Mesodermal cell (in vitro differentiated cells): ENCODE results near the gene KCNH1.

Experiments used
- H3K27ac ChIP-seq: 2 replicates; pipeline ENCODE4 v1.7.0; 2013; ENCODE audit warnings: mild to moderate bottlenecking, low read depth, low read length, moderate library complexity; ENCODE audit not compliant: severe bottlenecking
- H3K36me3 ChIP-seq: 2 replicates; pipeline ENCODE4 v1.7.1; 2013; ENCODE audit warnings: mild to moderate bottlenecking, low read length, moderate library complexity; ENCODE audit not compliant: control insufficient read depth, insufficient read depth
- H3K4me1 ChIP-seq: one replicate; pipeline ENCODE4 v1.7.1; 2013; ENCODE audit warnings: mild to moderate bottlenecking, low read length; ENCODE audit not compliant: insufficient read depth, control insufficient read depth, poor library complexity, severe bottlenecking
- H3K4me3 ChIP-seq: 2 replicates; pipeline ENCODE4 v1.7.0; 2013; ENCODE audit warnings: low read length, control low read depth, mild to moderate bottlenecking; ENCODE audit not compliant: insufficient read depth, poor library complexity, severe bottlenecking; ENCODE audit errors: extremely low read depth
- H3K9me3 ChIP-seq: 2 replicates; pipeline ENCODE4 v1.7.1; 2013; ENCODE audit warnings: mild to moderate bottlenecking, low read length, moderate library complexity; ENCODE audit not compliant: control insufficient read depth
- WGBS, 2 experiments: methylation state at CpG; one replicate each; pipeline ENCODE4 v1.1.5; 2013; ENCODE audit warnings: missing lambda C conversion rate in 2 of 2; ENCODE audit not compliant: insufficient coverage in 2 of 2; 5-methylcytosine and 5-hydroxymethylcytosine counted together

The KCNH1 gene

GRCh38 chr1:210739627-210740026, 394.3 kb downstream of the KCNH1 start:
- no peaks in the 10 kb centered on the region for H3K36me3 ChIP-seq
- no peak overlapping the region for H3K4me3 ChIP-seq
- 86% methylated on average over 1 of the region's 1 CpG; no CpG with 5 or more reads in 1 of the 2 experiments for WGBS, 2 experiments

DNA sequence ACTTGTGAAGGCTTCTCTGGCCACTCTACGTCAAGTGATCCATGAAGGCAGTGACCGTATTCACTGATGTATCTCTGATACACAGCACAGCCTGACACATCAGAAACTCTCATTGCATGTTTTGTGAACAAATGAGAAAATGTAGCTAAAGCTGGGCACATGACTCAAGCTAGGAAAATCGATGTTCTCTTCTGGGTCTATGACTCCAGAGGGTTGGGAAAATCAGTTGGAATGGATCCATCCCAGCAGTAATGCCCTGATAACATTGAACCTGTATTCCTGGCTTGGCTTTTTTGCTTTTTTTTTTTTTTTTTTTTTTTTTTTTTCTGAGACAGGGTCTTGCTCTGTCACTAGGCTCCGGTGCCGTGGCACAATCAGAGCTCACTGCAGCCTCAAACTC, 395.7 kb downstream of the KCNH1 start:
- WGBS, 2 experiments: 87 to 93% methylated on average over 4 to 5 of the region's 5 CpGs
- Histone ChIP-seq H3K4me3 (no peak overlapping the region), H3K27ac (no peak overlapping the region), H3K36me3 (no peaks in the 10 kb centered on the region), H3K4me1 (no peaks in the 10 kb centered on the region), H3K9me3 (no peaks in the 10 kb centered on the region)

More at GRCh38 chr1:210739627-210740026, 394.3 kb downstream of the KCNH1 start:
- Histone ChIP-seq H3K27ac (no peak overlapping the region), H3K4me1 (no peaks in the 10 kb centered on the region), H3K9me3 (no peaks in the 10 kb centered on the region)

DNA sequence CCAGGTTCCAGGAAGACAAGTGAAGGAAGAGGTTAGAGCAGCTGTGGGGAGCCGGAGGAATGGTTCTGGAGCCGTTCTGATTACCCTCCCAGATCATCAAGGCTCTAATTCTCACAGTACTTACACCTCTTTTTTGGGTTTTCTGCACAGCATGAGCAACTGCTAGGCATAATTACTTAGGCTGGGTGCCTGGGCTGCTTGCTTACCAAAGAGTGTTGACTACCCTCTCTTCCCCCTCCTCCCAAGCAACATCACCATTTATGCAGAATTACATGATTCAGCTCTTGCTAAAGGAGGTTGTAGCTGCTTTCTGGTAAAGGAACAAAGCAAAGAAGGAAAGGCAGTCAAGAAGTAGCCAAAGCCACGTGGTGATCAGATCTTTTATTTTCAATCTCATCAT, 397.2 kb downstream of the KCNH1 start:
- H3K36me3 ChIP-seq: no peaks in the 10 kb centered on the region
- no peaks in the 10 kb centered on the region for H3K9me3 ChIP-seq
- H3K4me1 ChIP-seq: no peaks in the 10 kb centered on the region
- WGBS, 2 experiments: 43 to 93% methylated on average over 1 to 2 of the region's 3 CpGs
- H3K4me3 ChIP-seq: no peak overlapping the region
- no peak overlapping the region for H3K27ac ChIP-seq

DNA sequence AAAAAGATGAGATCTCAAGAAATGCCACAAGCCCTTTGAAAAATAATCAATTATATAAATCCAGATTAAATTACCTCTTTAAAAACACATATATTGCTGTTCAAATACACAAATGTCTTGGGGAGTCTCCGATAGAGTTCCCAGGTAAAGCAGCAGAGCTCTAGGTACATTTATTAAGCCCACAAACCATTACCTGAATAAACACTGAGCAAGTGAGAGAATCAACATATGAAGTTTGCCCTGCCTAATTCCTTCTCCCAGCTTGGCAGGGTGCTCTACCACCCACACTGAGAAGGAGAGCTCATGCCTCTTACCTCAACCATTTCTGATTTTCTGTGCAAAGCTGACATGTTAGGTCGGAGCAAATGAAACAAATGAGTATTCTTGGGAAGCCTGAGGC, 402.4 kb downstream of the KCNH1 start:
- H3K27ac ChIP-seq: no peak overlapping the region
- 50 to 100% methylated on average over 1 to 2 of the region's 2 CpGs for WGBS, 2 experiments
- no peaks in the 10 kb centered on the region for H3K36me3 ChIP-seq
- no peak overlapping the region for H3K4me3 ChIP-seq
- no peaks in the 10 kb centered on the region for H3K4me1 ChIP-seq
- H3K9me3 ChIP-seq: no peaks in the 10 kb centered on the region

DNA sequence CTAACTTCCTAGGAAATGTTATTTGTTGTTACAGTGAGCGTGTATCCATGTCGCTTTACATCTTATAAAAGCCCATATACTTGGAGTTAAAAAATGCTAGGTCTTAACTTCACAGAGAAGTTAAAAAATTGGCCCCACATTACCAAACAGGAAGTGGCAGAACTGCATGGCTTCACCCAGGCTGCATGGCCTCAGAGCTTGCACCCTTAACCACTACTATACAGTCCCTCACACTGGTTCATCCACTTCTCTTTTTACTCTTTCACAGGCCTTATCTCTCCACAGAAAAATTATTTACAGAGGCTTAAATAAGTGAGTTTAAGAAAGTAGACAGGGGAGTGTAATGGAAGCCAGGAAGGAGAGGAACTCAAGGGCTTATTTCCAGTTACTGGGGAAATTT, 402.8 kb downstream of the KCNH1 start:
- Histone ChIP-seq H3K9me3 (no peaks in the 10 kb centered on the region), H3K4me3 (no peak overlapping the region), H3K36me3 (no peaks in the 10 kb centered on the region), H3K4me1 (no peaks in the 10 kb centered on the region), H3K27ac (no peak overlapping the region)
- WGBS, 2 experiments: no CpG with 5 or more reads among the region's 2 CpGs

- Histone ChIP-seq H3K36me3 (no peaks in the 10 kb centered on the region), H3K4me1 (no peaks in the 10 kb centered on the region), H3K9me3 (no peaks in the 10 kb centered on the region), H3K27ac (no peak overlapping the region), H3K4me3 (no peak overlapping the region)
- no CpG with 5 or more reads among the region's 1 CpG for WGBS, 2 experiments
Measured at GRCh38 chr1:210730023-210730422, 403.9 kb downstream of the KCNH1 start.

GRCh38 chr1:210728437-210729149, 405.4 kb downstream of the KCNH1 start:
- Histone ChIP-seq H3K4me1 (no peaks in the 10 kb centered on the region), H3K4me3 (no peak overlapping the region), H3K27ac (no peak overlapping the region), H3K36me3 (no peaks in the 10 kb centered on the region), H3K9me3 (no peaks in the 10 kb centered on the region)
- 80 to 100% methylated on average over 1 of the region's 4 CpGs for WGBS, 2 experiments

GRCh38 chr1:210727709-210728108, 406.2 kb downstream of the KCNH1 start:
- H3K27ac ChIP-seq: no peak overlapping the region
- no peak overlapping the region for H3K4me3 ChIP-seq
- H3K36me3 ChIP-seq: no peaks in the 10 kb centered on the region
- no peaks in the 10 kb centered on the region for H3K4me1 ChIP-seq
- no peaks in the 10 kb centered on the region for H3K9me3 ChIP-seq
- 83% methylated on average over 1 of the region's 2 CpGs; no CpG with 5 or more reads in 1 of the 2 experiments for WGBS, 2 experiments

- no CpG with 5 or more reads among the region's 2 CpGs for WGBS, 2 experiments
- Histone ChIP-seq H3K4me1 (no peaks in the 10 kb centered on the region), H3K9me3 (no peaks in the 10 kb centered on the region), H3K27ac (no peak overlapping the region), H3K4me3 (no peak overlapping the region), H3K36me3 (no peaks in the 10 kb centered on the region)
Measured at GRCh38 chr1:210726621-210727020, 407.3 kb downstream of the KCNH1 start.

GRCh38 chr1:210724768-210725167, 409.2 kb downstream of the KCNH1 start:
- Histone ChIP-seq H3K27ac (no peak overlapping the region), H3K9me3 (no peaks in the 10 kb centered on the region), H3K4me3 (no peak overlapping the region), H3K4me1 (no peaks in the 10 kb centered on the region), H3K36me3 (no peaks in the 10 kb centered on the region)
- WGBS, 2 experiments: 87 to 90% methylated on average over 2 of the region's 2 CpGs

DNA sequence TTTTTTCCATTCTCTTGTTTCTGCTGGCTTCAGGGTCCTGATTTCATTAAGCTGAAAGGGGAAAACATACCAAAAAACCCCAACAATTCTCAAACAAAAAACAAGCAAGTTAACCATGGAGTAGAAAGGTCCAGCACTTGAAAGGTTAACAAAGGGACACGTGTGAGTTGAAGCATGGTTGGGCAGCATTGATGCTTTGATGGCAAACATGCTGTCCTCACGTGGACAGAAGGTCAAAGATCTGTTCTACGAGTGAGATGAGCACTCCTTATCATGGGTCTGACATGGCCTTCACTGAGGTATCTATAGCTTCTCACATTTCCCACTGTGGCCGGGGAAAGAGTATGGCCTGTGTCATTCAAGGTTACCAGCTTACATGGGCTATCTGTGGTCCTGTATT, 410.3 kb downstream of the KCNH1 start:
- Histone ChIP-seq H3K27ac (no peak overlapping the region), H3K4me1 (no peaks in the 10 kb centered on the region), H3K4me3 (no peak overlapping the region), H3K9me3 (no peaks in the 10 kb centered on the region), H3K36me3 (no peaks in the 10 kb centered on the region)
- WGBS, 2 experiments: 64 to 71% methylated on average over 3 of the region's 4 CpGs
